ENCODE data around the gene MIGA1.

DNA sequence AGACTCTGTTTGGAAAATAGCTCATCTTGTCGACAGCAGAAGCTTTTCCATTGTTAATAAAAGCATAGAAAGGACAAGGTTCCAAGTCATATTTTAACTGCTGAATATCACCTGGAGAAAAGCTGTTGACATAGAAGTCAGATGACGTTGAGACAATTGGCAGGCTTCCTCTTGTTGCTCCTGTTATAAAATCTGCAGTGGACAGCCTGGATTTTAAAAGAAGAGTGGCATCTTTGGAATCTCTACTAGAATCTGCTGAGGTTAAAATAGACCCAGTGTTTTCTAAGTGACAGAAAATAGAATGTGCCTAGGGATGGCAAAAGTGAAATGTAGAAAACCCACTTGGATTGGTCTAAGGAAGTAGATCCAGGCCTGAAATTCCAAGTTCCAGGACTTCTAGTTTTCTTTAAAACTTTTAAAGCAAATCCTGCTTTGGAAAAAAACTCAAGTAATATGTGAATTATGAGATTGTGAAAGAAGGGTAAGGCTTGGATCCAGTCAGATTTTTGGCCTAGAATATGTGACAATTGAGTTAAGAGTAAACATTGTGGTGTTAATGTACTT lies 55.4 kb downstream of the MIGA1 start:
- TF ChIP-seq POLR2A (IDR thresholded peaks at IDR 0.05; ENCODE audit: low read depth, low read length), result no peak
- TF ChIP-seq TAF1 (IDR thresholded peaks at IDR 0.05; ENCODE audit: borderline replicate concordance, low read depth, low read length), result no peak
